Subcutaneous adipose tissue (tissue), 4 donors: ENCODE results near the gene ADD3. TPM values are rescaled to one million over a fixed set of nuclear protein-coding genes. Genes with fewer than 3 reads are reported as not detected.

Experiments used
- CTCF ChIP-seq: fragments of 450-650 bp; IDR thresholded peaks from one replicate; pipeline ENCODE4 v1.5.1; 2016; ENCODE audit warnings: low read depth, mild to moderate bottlenecking, control low read depth, antibody characterized with exemption, moderate library complexity
- total RNA-seq, 4 donors: library from RNA; depleted of rRNA; stranded (reverse); fragments of >200 nt; gene quantifications; one replicate each; pipeline ENCODE4 v1.1.0, GENCODE V29; 2016

The ADD3 gene
- total RNA-seq, 4 donors from 2014 or later, result 139 to 654 (median 170) TPM

GRCh38 chr10:109972372-109973001 is 35.3 kb upstream of the ADD3 start:
- no peak for TF ChIP-seq CTCF

GRCh38 chr10:109973326-109973829 is 34.4 kb upstream of the ADD3 start:
- no peak for TF ChIP-seq CTCF

GRCh38 chr10:109974504-109975191 is 33.1 kb upstream of the ADD3 start:
- TF ChIP-seq CTCF, result no peak

GRCh38 chr10:109975244-109976190 is 32.3 kb upstream of the ADD3 start:
- no peak for TF ChIP-seq CTCF

GRCh38 chr10:109976681-109977080 is 31.1 kb upstream of the ADD3 start:
- TF ChIP-seq CTCF, result no peak

- TF ChIP-seq CTCF, result no peak
Observed at GRCh38 chr10:109977382-109977806, 30.4 kb upstream of the ADD3 start.
